Stimulated activated CD8-positive, alpha-beta memory T cell treated with anti-CD3 and anti-CD28 coated beads, Interleukin-15, amount 100 ng/mL, for 1 hour (primary cell): ENCODE data around the gene AUTS2.

Experiments used
- DNase-seq: peaks from one replicate; pipeline ENCODE4 v3.0.0-alpha.2; 2020; ENCODE audit warnings: low read depth

The AUTS2 gene

GRCh38 chr7:69656890-69657289, 58.6 kb downstream of the AUTS2 start:
- DNase-seq, result no peak

DNA sequence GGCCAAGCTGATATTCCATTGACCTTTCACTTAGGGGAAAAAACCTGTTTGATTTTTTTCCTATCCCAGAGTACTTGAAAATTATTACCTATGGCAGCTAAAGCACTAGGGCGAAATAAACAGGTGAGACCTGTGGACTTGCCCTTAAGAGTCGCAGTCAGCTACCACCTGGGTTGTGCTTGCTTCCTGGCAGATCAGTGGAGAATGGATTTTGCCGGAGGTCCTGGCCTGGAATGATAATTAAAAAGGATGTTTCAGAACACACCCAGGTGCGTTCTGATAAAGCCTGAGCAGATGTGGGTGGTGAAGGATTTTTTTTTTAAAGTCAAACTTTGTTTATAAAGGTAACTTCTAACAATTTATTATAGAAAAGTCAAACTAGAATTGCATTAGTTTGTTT, 59.1 kb downstream of the AUTS2 start:
- no peak for DNase-seq

DNA sequence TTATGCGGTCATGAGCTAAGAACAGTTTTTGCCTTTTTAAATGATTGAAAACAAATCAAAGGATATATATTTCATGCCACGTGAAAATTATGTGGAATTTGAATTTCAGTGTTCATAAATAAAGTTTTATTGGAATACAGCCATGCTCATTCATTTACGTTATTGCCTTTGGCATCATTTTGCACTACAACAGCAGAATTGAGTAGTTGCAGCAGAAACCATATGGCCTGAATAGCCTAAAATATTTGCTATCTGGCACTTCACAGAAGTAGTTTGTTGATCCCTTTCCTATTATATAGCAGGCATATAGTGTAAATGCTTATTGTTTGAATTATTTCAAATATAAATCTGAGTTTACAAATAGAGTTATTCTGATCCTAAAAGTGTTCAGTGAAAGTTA, 59.7 kb downstream of the AUTS2 start:
- DNase-seq, result no peak

- DNase-seq, result no peak
These were observed 61.7 kb downstream of the AUTS2 start for GRCh38 chr7:69659983-69660382.

- no peak for DNase-seq
These were observed 63.1 kb downstream of the AUTS2 start for GRCh38 chr7:69661342-69661741.

DNA sequence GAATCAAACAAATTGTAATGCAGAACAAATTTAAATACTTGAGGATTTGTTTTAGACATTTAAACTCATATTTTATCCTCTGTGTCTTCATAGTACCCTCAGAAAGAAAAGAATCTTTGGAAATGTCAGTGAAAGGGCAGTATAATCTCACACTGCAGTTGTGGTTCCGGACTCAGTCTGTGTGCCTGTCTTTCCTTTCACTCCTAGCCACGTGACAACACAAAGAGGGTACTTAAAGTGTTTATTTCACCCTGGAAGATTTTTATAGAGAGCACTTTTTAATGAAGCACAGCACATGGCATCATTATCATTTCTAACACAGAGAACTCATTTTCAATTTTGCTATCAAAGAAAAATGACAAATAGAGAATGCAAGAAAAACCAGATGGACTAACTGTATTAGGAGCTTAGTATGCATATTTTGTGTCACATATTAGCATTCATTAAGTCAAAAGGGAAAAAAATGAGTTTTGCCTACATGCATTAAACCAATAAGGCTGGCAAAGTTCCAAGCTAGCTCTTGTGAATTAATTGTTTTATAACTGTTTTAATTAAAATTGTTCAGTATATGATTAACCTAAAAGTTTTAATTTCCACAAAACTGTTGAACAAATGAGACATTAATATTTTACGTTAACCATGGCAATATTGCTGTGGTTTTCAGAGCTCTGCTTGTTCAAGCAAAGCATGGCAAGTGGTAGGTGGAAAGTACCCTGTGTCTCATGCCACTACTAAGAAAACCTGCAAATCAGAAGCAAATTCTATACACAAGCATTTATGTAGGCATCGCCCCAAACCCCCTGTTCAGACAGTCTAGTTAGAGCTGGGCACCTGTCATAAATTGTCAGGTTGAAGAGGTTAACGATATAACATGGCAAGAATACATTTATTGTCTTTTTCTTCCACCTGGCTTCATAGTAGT, 65.9 kb downstream of the AUTS2 start:
- DNase-seq, result no peak

DNA sequence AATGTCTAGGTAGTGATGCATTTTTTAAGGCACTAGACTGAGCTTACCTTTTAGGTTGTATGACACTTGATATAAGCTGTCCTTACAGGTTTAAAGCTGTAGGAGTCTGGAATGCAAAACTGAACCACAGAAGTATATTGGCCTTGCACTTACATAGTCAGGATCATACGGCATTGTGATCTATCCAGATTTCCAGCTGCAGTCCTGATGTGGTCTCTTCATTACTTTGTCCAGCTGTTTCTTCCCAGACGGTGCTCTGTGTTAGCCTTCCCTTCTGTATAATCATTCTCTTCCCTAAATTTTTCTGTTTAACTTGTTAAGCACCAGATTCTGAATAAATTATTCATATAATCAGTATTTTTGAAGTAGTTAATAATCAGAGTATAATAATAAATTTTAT, 67.1 kb downstream of the AUTS2 start:
- no peak for DNase-seq

DNA sequence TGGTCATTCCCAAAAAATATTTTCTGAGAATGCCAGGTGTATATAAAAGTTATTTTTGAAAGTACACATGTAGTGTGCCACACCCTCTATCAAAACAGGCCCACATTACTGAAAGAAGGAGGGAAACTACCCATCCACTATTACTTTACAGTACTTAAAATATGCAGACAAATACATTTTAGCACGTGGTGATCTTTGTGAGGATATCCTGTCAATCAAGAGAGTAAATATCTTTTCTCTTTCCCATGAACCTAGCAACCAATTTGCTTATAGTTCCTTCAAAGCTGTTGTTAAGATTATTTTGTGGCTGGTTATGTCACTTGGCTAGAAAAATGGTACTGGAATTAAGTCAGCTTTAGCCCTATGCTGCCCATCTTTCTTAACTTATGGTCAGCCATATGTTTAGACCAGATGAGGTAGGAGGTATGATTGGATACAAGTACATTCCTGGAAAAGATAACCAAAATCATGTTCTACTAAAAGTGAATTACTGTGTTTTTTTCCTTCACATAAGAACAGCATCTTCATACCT, 70.1 kb downstream of the AUTS2 start:
- DNase-seq, result no peak

DNA sequence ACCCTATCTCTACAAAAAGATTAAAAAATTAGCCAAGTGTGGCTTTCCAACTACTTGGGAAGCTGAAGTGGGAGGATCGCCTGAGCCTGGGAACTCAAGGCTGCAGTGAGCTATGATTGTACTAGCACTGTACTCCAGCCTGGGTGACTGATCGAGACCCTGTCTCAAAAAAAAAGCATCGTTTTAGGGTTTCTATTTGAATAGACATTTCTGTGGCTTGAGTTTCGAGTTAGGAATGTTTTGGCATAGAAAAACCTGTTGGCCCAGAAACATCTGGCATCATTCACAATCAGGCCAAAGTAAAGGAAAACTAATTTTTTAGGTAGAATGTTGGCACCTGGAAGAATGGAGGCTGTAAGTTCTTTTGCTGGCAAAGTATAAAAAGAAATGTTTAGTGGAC, 72.4 kb downstream of the AUTS2 start:
- DNase-seq, result no peak

GRCh38 chr7:69673074-69673473, 74.8 kb downstream of the AUTS2 start:
- no peak for DNase-seq

DNA sequence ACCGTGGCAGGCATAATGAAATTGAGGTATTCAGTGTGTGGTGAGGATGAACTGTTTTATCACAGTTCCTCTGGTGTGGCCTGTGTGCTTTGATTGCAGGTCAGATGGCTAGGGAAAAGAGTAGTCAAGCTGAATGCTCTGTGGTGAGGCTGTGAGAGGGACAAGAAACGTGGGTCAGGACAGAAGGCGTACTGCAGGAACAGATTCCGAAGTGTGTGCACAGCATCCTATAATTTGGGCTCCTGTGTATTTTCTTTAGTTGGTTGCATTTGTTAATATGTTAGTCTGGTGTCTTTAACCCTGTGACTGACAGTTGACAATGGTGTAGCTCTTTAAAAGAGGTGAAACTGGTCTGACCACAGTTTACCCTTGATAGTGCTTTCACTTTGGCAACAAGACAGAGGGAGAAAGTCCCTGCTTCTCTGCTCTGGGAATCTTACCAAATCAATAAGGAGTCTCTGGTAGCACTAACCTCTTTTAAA, 76.5 kb downstream of the AUTS2 start:
- no peak for DNase-seq

DNA sequence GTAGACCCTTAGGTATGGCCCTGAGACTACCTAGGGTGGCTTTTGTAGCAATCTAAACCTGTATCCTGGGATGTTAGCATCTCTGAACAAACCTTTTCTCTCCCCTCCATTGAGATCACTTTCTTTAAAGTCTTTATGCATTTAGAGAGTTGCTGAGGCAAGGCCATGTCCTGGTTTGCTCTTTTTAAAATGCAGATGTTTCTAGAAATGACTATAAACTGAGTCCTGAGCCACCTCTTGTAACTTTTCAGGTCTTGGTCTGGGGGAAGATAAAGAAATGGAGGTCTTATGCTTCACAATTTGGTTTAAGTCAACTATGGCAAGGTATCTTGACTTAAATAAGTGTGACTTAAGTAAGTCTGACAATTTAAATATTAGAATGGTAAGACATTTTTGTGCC, 78.0 kb downstream of the AUTS2 start:
- no peak for DNase-seq

DNA sequence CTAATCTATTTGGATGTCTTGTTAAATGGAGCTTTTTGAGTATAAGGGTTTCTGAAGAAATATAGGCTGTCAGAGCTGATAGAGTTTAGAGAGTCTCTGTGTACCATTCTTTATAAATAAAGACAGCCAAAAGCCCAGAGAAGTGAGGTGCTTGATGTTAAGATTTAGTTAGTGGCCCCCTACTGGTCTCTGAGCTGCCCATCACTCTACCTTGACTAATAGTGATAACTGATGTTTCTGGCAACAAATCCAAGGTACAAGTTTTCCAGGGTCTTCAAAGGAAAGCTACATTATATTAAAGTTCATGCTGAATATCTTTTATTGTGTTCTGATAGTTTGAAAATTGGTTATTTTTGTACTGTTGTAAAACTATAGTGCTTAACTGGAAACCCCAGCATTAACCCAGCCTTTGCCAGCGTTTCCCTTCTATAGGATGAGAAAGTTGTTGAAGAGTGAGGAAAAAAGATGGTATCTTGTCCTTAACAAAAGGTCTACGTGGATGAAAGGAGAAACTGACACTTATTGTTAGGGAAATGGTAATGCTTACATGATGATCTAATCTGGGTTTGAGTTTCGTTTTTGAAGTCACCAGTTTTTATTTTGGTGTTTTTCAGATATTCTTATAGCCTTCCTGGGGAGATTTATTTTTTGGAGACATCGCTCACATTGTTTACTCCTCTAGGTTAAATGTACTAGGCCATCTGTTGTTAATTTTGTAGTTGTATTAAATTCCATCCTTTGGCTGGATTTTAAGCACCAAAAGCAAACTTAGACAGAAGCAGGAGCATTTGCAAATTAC, 79.0 kb downstream of the AUTS2 start:
- DNase-seq, result no peak

DNA sequence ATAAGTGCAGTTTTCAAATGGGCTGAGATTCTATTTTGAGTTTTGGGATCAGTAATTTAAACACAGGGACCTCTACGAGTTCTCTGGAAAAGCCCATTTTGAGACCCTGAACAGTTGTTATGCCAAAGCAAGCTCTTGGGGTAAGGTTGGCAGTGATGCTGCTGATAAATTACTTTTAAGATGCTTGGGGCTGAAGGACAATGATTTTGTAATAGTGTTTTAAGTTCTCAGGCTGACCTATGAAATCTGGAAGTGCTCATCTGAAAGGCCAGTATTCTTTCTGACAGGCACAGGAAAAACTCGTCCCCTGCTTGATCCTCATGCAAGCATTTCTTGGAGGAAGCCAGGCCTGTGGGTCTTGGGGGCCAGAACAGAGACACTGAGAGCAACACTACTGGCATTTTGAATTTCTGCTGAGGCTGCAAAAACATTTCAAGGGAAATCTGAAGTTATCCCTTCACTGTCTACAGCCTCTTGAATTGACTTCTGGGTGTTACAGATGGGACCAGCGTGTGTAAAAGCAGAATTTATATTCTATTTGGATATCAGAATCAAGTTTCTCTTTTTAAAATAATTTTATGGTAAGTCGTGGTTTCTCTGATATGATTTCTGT, 79.7 kb downstream of the AUTS2 start:
- DNase-seq, result no peak

DNA sequence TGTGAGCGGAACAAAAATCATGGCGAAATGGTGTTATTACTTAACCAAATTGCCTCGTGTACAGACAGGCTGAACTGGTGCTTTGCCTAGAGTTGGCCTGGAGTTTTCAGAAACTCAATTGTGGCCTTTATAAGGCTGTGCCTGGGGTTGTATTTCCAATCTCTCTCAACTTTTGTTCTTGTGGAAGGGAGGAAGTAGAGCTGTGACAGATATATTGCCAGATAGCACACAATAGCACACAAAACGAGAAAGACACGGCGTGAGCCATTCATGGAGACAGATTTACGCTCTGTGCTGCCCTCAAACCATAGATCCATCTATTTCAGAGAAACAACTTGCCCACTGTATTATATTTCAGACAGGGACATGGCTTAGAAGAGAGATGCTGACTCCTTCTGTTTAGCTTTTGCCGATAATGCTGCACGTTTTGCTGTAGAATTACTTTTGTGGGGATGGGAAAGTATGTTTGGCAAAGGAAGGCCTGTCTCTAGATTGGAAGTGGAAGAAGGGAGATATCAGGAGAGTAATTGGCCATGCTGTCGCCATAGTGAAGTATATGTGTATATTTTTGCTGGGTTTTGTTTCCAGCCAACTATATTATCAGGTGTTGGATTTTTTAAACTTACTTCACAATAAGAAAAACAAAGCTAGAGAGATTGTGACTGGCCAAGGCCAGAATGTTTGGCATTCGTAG, 80.4 kb downstream of the AUTS2 start:
- no peak for DNase-seq

- DNase-seq, result no peak
These were observed 82.9 kb downstream of the AUTS2 start for GRCh38 chr7:69681181-69681580.

- no peak for DNase-seq
These were observed 84.2 kb downstream of the AUTS2 start for GRCh38 chr7:69682518-69682917.

- no peak for DNase-seq
These were observed 84.7 kb downstream of the AUTS2 start for GRCh38 chr7:69683002-69683401.

- DNase-seq, result no peak
These were observed 86.4 kb downstream of the AUTS2 start for GRCh38 chr7:69684369-69685292.

DNA sequence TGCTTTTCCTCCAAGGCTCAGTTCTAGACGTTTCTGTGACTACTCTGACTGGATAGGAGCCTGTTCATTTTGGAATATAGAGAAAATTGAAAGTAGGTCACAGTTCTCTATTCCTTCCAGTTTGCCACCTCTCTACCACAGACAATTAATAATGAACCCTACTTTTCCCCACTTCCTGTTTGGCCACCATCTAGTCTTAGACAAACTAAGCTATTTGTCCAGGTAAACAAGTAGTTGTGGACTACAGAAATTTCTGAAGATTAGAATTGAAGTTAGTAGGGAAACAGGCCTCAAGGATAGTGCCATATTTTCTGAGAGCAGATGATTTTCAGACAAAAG, 87.0 kb downstream of the AUTS2 start:
- no peak for DNase-seq

DNA sequence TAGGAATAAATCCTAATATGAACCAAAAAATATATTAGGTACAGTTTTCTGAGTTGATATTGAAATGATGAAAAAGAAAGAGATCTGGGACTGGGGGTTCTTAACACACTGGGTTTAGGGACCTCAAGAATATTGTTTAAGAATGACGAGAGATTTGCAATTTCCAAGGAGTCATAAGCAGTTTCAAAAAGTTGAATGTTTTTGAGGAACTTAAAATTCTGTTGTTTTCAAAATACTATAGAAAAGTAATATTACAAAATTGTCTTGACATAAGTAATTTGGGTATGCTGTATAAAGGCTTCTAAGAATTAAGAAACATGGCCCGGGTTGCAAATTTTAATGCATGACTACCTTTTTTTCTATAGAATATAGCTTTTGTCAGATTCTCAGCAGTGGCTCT, 88.1 kb downstream of the AUTS2 start:
- DNase-seq, result no peak
